K562 (cell line): ENCODE measurements around the gene PTBP2. TPM values are rescaled to one million over a fixed set of nuclear protein-coding genes. Genes with fewer than 3 reads are reported as not detected.

Experiments used
- ATAC-seq: fragments of 200-7000 bp; cut with Tn5 transposase; 3 replicates; pipeline ENCODE4 v1.9.1; 2020; ENCODE audit warnings: moderate library complexity
- BruUV-seq: library from RNA; stranded (reverse); fragments of 400-500 nt; replicated peaks from 2 replicates; lab custom pipeline; 2021; lab: Mats Ljungman, UMichigan
- CTCF ChIA-PET: fragments of 300-600 bp; formaldehyde crosslinking; extraction: SDS; loops from one replicate; lab custom pipeline; 2021; ENCODE audit warnings: low intra/inter-chr PET ratio; lab: Yijun Ruan, JAX
- POLR2A ChIA-PET: fragments of 300-600, 350-650 bp; sonication (Branson Sonifier 250); formaldehyde crosslinking; extraction: SDS; loops from one replicate; lab custom pipeline; 2021; ENCODE audit warnings: antibody characterized with exemption, inconsistent platforms; lab: Yijun Ruan, JAX
- DNase-seq, 4 experiments: peaks; one replicate each; pipeline versions ENCODE4 v3.0.0 to v3.0.0-alpha.2; 2011 to 2018; ENCODE audit warnings: low spot score in 3 of 4, mixed read lengths in 3 of 4; ENCODE audit errors: extremely low read depth in 1 of 4
- FAIRE-seq: peaks from 2 replicates; lab custom pipeline; 2011; peaks lifted over from hg19 to GRCh38; lab: Jason Lieb, UNC
- H2AFZ ChIP-seq: 2 replicates; pipeline ENCODE4 v1.6.0; 2011; ENCODE audit warnings: low read depth, low read length, control low read depth, inconsistent platforms
- H3K27ac ChIP-seq: fragments of 200-600 bp; 3 replicates; pipeline ENCODE4 v1.8.0; 2011; ENCODE audit warnings: low read depth, mild to moderate bottlenecking, control low read depth, inconsistent platforms, low read length, moderate library complexity, mixed read lengths; ENCODE audit errors: extremely low read depth
- H3K27me3 ChIP-seq, 2 experiments: fragments of 300-600 bp in 1 of 2; 2 replicates in 1 of 2; 3 replicates in 1 of 2; pipeline versions ENCODE4 v1.6.0 to v1.8.0; 2011; ENCODE audit warnings: inconsistent platforms in 2 of 2, low read length in 2 of 2, mild to moderate bottlenecking in 1 of 2, mixed read lengths in 1 of 2, moderate library complexity in 1 of 2; ENCODE audit not compliant: control insufficient read depth in 2 of 2, insufficient read depth in 2 of 2
- H3K36me3 ChIP-seq: fragments of 300-600 bp; 3 replicates; pipeline ENCODE4 v1.8.0; 2011; ENCODE audit warnings: mild to moderate bottlenecking, low read length, inconsistent platforms; ENCODE audit not compliant: control insufficient read depth, insufficient read depth
- H3K4me1 ChIP-seq, 2 experiments: fragments of 200-600 bp in 1 of 2; replicated peaks in 1 of 2; 2 replicates in 1 of 2; 3 replicates in 1 of 2; pipeline versions ENCODE4 v1.5.1 to v1.8.0; 2011; ENCODE audit warnings: inconsistent platforms in 2 of 2, low read length in 2 of 2, mild to moderate bottlenecking in 1 of 2, mixed read lengths in 1 of 2, moderate library complexity in 1 of 2; ENCODE audit not compliant: control insufficient read depth in 2 of 2, insufficient read depth in 2 of 2
- H3K4me2 ChIP-seq: 2 replicates; pipeline ENCODE4 v1.6.1; 2011; ENCODE audit warnings: low read length, control low read depth, inconsistent platforms, mixed read lengths; ENCODE audit not compliant: insufficient read depth
- H3K4me3 ChIP-seq: fragments of 200-600 bp; sonication (generic), shearing (Covaris generic); 2 replicates; pipeline ENCODE4 v1.5.1; 2016; ENCODE audit warnings: control low read depth, inconsistent platforms
- H3K79me2 ChIP-seq: fragments of 200-600 bp; 3 replicates; pipeline ENCODE4 v1.8.0; 2011; ENCODE audit warnings: low read length, inconsistent platforms; ENCODE audit not compliant: control insufficient read depth, insufficient read depth
- H3K9ac ChIP-seq, 2 experiments: 2 replicates each; pipeline versions ENCODE4 v1.6.0 to v1.6.1; 2011; ENCODE audit warnings: low read depth in 2 of 2, low read length in 2 of 2, control low read depth in 1 of 2, inconsistent platforms in 1 of 2, mild to moderate bottlenecking in 1 of 2, mixed read lengths in 1 of 2; ENCODE audit not compliant: insufficient read depth in 1 of 2
- H3K9me1 ChIP-seq: one replicate; pipeline ENCODE4 v1.6.0; 2011; ENCODE audit warnings: inconsistent platforms, mild to moderate bottlenecking, low read length, moderate library complexity; ENCODE audit not compliant: control insufficient read depth, insufficient read depth
- H3K9me3 ChIP-seq: replicated peaks from 2 replicates; pipeline ENCODE4 v1.5.1; 2011; ENCODE audit warnings: low read depth, low read length, inconsistent platforms; ENCODE audit not compliant: control insufficient read depth, insufficient read depth
- H4K20me1 ChIP-seq: replicated peaks from 2 replicates; pipeline ENCODE4 v1.6.1; 2011; ENCODE audit warnings: low read length, inconsistent platforms, mixed read lengths; ENCODE audit not compliant: control insufficient read depth, insufficient read depth
- GABPB1 ChIP-seq: sonication (generic); formaldehyde crosslinking; IDR thresholded peaks from 2 replicates; pipeline ENCODE4 v1.8.0; 2022; ENCODE audit warnings: mild to moderate bottlenecking, missing genetic modification reagents
- RBFOX2 ChIP-seq: fragments of 200-400 bp; formaldehyde crosslinking; IDR thresholded peaks from 2 replicates; pipeline ENCODE4 v1.6.1; 2017; ENCODE audit warnings: low read depth, mild to moderate bottlenecking, low read length, moderate library complexity
- ZBTB17 ChIP-seq: fragments of 450-650 bp; formaldehyde crosslinking; IDR thresholded peaks from 2 replicates; pipeline ENCODE4 v1.4.0; 2020; ENCODE audit warnings: mild to moderate bottlenecking
- ZNF174 ChIP-seq: fragments of 250-450 bp; sonication (Bioruptor Pico); IDR thresholded peaks from 2 replicates; pipeline ENCODE4 v1.4.0; 2020; ENCODE audit warnings: mild to moderate bottlenecking
- ZNF232 ChIP-seq: sonication (generic); formaldehyde crosslinking; IDR thresholded peaks from 2 replicates; pipeline ENCODE4 v1.8.0; 2022; ENCODE audit warnings: mild to moderate bottlenecking, missing genetic modification reagents
- ZNF561 ChIP-seq: fragments of 450-650 bp; formaldehyde crosslinking; conservative IDR thresholded peaks from 2 replicates; pipeline ENCODE4 v1.4.0; 2020; ENCODE audit warnings: mild to moderate bottlenecking, moderate library complexity
- WGBS: fragments of 100-300 bp; shearing (Covaris generic); methylation state at CpG from one replicate; pipeline ENCODE4 v1.1.6; 2016; ENCODE audit warnings: low coverage, mixed read lengths; ENCODE audit not compliant: insufficient coverage; ENCODE audit errors: missing lambda C conversion rate; 5-methylcytosine and 5-hydroxymethylcytosine counted together
- in situ Hi-C: fragments of 300-500 bp; cut with MboI; formaldehyde crosslinking; loops from 4 replicates; pipeline ENCODE4 v1.15.0; 2018; ENCODE audit warnings: inconsistent platforms, mixed read lengths
- intact Hi-C: fragments of 100-400 bp; cut with micrococcal nuclease; formaldehyde crosslinking; loops from 2 replicates; pipeline ENCODE4 v1.14.2; 2022
- polyA plus RNA-seq, 8 experiments: library from polyadenylated mRNA; depleted of rRNA in 4 of 8; stranded (reverse) in 5 of 8; unstranded in 3 of 8; fragments of >200 nt; fragmentation: Nextera tagmentation in 2 of 8; fragmentation: Illumina TruSeq in 1 of 8; extraction: Ambion mirVana in 2 of 8; extraction: Trizol in 1 of 8; gene quantifications; 2 replicates each; pipeline versions ENCODE4 v1.2.1 to v1.2.3, GENCODE V29; 2011 to 2014; ENCODE audit warnings: inconsistent platforms in 1 of 8, missing spikeins in 1 of 8
- total RNA-seq, 7 experiments: library from RNA; depleted of rRNA in 6 of 7; stranded (reverse); fragments of >200 nt in 6 of 7; fragmentation: Illumina TruSeq in 2 of 7; extraction: Trizol in 2 of 7; gene quantifications; 2 replicates each; pipeline versions ENCODE4 v1.2.1 to v1.2.3, GENCODE V29; 2011 to 2021; ENCODE audit warnings: low replicate concordance in 1 of 7
- TF ChIP-seq, protein P1 (sequence below): fragments of 450-650 bp; formaldehyde crosslinking; IDR thresholded peaks from 2 replicates; pipeline ENCODE4 v1.4.0; 2020; ENCODE audit warnings: mild to moderate bottlenecking
- TF ChIP-seq, protein P2 (sequence below), 3 experiments: IDR thresholded peaks in 2 of 3; conservative IDR thresholded peaks in 1 of 3; 2 replicates each; pipeline ENCODE4 v1.5.1; 2011 to 2012; ENCODE audit warnings: low read length in 3 of 3, mild to moderate bottlenecking in 3 of 3, control low read depth in 2 of 3, improper control_type of control experiment in 1 of 3, inconsistent platforms in 1 of 3, low read depth in 1 of 3, mixed read lengths in 1 of 3, moderate library complexity in 1 of 3; ENCODE audit not compliant: insufficient read depth in 2 of 3
- TF ChIP-seq, protein P3 (sequence below), 2 experiments: fragments of 450-650 bp in 1 of 2; sonication (generic) in 1 of 2; formaldehyde crosslinking in 1 of 2; IDR thresholded peaks; 2 replicates each; pipeline versions ENCODE4 v1.7.1 to v1.9.0; 2016 to 2022; ENCODE audit warnings: inconsistent platforms in 1 of 2, mild to moderate bottlenecking in 1 of 2, missing genetic modification reagents in 1 of 2

Gene PTBP2
- total and polyA plus RNA-seq, 9 of the 15 experiments (the other 6 are each of a cell fraction or from before 2014, with no cell fraction given), result 9.8 to 30.6 (median 19.0) TPM

DNA sequence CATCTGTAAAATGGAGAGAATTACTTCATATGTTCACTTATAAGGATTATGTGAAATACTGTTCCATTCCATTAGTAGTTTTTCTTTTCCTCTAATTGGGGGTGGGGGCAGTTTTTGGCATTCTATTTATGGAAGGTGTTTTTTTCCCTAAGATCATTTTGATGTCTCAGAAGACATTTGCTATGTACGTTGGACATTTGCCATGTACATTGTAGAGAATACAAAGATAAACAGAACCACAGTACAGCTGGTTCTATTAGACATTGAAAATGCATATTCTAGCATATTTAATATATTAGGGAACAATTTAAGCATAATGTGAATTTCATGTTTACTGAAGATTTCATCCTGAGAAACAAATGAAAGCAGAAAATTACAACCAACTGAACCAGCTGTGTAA, 98.5 kb downstream of the PTBP2 start (continued):
- no peak for TF ChIP-seq ZNF232 (CRISPR knock-in tag)
- no peak for TF ChIP-seq ZNF174 (CRISPR knock-in tag)
- TF ChIP-seq, protein P1, sequence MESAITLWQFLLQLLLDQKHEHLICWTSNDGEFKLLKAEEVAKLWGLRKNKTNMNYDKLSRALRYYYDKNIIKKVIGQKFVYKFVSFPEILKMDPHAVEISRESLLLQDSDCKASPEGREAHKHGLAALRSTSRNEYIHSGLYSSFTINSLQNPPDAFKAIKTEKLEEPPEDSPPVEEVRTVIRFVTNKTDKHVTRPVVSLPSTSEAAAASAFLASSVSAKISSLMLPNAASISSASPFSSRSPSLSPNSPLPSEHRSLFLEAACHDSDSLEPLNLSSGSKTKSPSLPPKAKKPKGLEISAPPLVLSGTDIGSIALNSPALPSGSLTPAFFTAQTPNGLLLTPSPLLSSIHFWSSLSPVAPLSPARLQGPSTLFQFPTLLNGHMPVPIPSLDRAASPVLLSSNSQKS (CRISPR knock-in tag), result no peak
- TF ChIP-seq, protein P2, sequence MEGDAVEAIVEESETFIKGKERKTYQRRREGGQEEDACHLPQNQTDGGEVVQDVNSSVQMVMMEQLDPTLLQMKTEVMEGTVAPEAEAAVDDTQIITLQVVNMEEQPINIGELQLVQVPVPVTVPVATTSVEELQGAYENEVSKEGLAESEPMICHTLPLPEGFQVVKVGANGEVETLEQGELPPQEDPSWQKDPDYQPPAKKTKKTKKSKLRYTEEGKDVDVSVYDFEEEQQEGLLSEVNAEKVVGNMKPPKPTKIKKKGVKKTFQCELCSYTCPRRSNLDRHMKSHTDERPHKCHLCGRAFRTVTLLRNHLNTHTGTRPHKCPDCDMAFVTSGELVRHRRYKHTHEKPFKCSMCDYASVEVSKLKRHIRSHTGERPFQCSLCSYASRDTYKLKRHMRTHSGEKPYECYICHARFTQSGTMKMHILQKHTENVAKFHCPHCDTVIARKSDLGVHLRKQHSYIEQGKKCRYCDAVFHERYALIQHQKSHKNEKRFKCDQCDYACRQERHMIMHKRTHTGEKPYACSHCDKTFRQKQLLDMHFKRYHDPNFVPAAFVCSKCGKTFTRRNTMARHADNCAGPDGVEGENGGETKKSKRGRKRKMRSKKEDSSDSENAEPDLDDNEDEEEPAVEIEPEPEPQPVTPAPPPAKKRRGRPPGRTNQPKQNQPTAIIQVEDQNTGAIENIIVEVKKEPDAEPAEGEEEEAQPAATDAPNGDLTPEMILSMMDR (IDR thresholded peaks at IDR 0.05 in 2 of 3, conservative IDR thresholded peaks at IDR 0.05 in 1 of 3; ENCODE audit: insufficient read depth in 2 of 3, low read depth in 1 of 3, low read length in 3 of 3), result no peak
- no peak for TF ChIP-seq GABPB1 (CRISPR knock-in tag)
- no peak for TF ChIP-seq ZNF561 (CRISPR knock-in tag)
- no peak for TF ChIP-seq RBFOX2

DNA sequence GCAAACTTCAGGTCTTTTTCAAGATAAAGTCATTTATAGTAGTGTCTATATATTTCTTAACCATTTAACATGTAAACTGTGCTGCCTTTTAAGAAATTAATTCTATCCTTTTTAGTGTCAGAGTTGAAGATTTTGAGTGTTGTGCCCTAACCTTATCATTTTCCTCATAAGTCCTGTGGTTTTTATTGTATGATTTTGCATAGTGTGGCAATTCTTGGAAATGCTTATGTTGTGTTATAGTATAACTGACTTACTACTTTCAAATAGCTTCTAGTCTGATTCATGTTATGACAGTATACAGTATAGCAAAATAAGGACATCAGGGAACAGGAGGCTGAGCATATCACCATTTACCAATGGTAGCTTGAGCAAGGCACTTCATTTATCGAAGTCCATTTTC, 99.1 kb downstream of the PTBP2 start:
- Histone ChIP-seq H3K4me1 (no peaks in the 10 kb centered on the region; a peak in 1 of 5 replicates), H3K27me3 (no peaks in the 10 kb centered on the region), H3K9me1 (no peaks in the 10 kb centered on the region), H3K4me3 (no peak overlapping the region), H2AFZ (no peak overlapping the region), H3K9ac (no peak overlapping the region), H3K27ac (no peak overlapping the region), H3K4me2 (no peak overlapping the region), H3K9me3 (no peaks in the 10 kb centered on the region), H4K20me1 (no peaks in the 10 kb centered on the region), H3K36me3 (peaks cover 9% of the 10 kb centered on the region; the same call in 2 of the 3 replicates), H3K79me2 (no peaks in the 10 kb centered on the region)
- ATAC-seq (no peak), DNase-seq (no peak), FAIRE-seq (no peak)
- in situ Hi-C loops, result no loop called here
- 100% methylated on average over 1 of the region's 1 CpG for WGBS
- POLR2A ChIA-PET, result no interaction called here
- intact Hi-C loops, result no loop called here
- no TSS peak for BruUV-seq
- CTCF ChIA-PET, result no interaction called here
- no peak for TF ChIP-seq ZBTB17
- TF ChIP-seq, protein P3, sequence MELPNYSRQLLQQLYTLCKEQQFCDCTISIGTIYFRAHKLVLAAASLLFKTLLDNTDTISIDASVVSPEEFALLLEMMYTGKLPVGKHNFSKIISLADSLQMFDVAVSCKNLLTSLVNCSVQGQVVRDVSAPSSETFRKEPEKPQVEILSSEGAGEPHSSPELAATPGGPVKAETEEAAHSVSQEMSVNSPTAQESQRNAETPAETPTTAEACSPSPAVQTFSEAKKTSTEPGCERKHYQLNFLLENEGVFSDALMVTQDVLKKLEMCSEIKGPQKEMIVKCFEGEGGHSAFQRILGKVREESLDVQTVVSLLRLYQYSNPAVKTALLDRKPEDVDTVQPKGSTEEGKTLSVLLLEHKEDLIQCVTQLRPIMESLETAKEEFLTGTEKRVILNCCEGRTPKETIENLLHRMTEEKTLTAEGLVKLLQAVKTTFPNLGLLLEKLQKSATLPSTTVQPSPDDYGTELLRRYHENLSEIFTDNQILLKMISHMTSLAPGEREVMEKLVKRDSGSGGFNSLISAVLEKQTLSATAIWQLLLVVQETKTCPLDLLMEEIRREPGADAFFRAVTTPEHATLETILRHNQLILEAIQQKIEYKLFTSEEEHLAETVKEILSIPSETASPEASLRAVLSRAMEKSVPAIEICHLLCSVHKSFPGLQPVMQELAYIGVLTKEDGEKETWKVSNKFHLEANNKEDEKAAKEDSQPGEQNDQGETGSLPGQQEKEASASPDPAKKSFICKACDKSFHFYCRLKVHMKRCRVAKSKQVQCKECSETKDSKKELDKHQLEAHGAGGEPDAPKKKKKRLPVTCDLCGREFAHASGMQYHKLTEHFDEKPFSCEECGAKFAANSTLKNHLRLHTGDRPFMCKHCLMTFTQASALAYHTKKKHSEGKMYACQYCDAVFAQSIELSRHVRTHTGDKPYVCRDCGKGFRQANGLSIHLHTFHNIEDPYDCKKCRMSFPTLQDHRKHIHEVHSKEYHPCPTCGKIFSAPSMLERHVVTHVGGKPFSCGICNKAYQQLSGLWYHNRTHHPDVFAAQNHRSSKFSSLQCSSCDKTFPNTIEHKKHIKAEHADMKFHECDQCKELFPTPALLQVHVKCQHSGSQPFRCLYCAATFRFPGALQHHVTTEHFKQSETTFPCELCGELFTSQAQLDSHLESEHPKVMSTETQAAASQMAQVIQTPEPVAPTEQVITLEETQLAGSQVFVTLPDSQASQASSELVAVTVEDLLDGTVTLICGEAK (IDR thresholded peaks at IDR 0.05), result no peak
- TF ChIP-seq, protein P3 (CRISPR knock-in tag; IDR thresholded peaks at IDR 0.05), result no peak
